Measurements from ENCODE around the gene UPB1.

GRCh38 chr22:24504956-24505736, 10.0 kb downstream of the UPB1 start:
- TF ChIP-seq EZH2 (IDR thresholded peaks at IDR 0.05; ENCODE audit: borderline replicate concordance, low read depth, low read length, poor library complexity, severe bottlenecking) (no peak), CTCF (conservative IDR thresholded peaks at IDR 0.05; ENCODE audit: low read depth, low read length) (no peak)

All from A673 (cell line).